SIG-M5 (cell line): Measurements from ENCODE around the gene MRPL34.
"Not testable (repeated sequence)": the region's sequence is repeated elsewhere in the genome, so short reads cannot be mapped to it uniquely, and the experiment has no call there.

ENCODE experiments used
- DNase-seq: peaks from one replicate; lab custom pipeline; 2025; lab: John Stamatoyannopoulos, UW

Gene MRPL34

DNA sequence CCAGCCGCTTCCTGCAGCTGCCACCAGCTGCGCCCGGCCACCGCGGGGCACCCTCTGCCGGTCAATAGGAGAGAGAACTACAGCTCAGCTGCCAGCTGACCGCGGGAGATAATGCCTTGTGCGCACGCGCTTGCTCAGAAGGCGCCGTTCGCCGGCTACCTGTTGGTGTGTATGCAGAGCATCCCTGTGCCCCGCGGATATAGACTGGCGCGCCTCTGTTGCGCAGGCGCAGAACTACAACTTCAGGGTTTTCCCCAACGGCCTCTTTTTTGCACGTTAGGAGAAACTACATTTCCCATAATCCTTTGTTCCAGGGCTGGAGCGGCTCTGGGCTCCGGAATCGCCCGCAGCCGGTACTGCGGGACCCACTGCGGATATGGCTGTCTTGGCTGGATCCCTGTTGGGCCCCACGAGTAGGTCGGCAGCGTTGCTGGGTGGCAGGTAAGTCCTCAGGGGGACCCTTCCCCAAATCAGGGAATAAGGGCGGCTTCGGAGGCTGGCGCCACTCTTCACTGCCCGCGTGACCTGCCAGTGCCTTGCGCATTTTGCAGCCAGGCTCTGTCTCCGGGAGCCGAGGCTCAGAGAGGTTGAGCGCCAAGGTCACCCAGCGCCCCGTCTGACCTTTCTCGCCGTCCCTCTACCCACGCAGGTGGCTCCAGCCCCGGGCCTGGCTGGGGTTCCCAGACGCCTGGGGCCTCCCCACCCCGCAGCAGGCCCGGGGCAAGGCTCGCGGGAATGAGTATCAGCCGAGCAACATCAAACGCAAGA lies at the start of gene MRPL34:
Gene MRPL34 (plus strand): TSS at position 356 of the 768 bp plus-strand sequence. CDS start 21 bp downstream, at position 377.
- DNase-seq, result peak; percentile 97

- no peak for DNase-seq
Observed at GRCh38 chr19:17256130-17256529, 49.5 kb upstream of the MRPL34 start.

DNA sequence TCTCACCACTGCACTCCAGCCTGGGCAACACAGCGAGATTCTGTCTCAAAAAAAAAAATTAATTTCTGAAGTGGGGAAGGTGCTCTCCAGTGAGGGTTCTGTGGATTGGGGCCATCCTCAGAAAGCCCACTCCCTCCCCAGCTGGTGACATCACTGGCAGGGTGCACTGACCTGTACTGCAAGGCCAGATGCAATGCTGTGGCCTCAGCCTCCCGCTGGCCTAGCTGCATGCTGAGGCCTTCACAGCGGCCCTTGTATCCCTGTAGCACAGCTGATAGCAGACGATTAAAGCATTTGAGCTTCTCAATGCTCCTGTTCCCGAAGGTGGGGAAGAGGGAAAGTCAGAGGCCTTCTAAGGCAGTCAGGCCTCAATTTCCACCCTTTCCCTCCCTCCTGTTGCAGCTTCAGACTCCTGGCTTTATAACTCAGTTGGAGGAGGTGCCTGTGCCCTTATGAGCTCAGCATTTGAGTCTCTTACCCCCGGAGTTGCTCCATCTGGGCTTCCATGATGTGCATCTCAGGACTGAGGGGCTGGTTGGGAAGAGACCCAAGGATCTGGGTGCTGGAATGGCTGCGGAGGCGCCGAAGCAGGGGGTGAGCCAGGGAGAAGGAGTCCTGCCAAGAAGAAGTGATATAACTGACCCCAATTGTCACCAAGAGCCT lies 46.4 kb upstream of the MRPL34 start:
- DNase-seq, result no peak

DNA sequence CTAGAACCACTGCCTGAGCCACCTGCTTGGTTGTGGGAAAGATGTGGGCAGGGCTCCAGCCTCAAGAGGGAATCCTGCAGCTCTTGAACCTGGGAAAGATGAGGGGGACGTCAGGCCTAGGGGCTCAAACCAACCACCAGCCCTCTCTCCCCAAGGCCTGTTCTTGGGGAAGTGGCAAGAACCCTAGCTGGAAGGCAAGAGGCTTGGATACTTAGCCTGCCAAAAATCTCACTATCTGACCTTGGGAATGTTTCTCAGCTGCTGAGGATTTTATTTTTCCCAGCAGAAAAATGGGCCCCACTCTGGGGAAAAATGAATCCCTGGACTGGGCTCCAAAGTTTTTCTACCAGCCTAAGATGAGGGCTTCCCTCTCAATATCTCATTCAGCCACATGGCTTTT lies 45.7 kb upstream of the MRPL34 start:
- DNase-seq, result no peak

DNA sequence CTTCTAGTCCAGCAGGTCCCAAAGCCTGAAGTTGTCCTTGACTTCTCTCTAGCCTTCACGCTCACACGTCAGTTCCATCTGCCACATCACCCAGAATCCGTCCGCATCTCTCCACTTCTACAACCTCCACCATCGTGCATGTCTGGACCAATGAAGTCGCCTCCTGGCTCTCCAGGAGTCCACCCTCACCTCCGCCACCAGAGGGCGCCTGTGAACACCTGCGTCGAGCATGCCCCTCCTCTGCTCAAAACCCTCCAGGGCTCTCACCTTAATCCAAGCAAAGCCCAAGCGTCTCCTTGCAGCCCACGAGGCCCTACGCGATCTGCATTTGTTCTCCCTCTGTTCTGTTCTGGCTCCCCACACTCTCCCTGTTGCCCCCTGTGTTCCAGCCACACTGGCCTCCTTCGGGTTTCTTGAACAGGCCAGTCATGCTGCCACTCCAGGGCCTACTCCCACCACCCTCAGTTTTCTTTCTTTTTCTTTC lies 44.8 kb upstream of the MRPL34 start:
- no peak for DNase-seq

GRCh38 chr19:17262557-17262956 lies 43.1 kb upstream of the MRPL34 start:
- no peak for DNase-seq

- no peak for DNase-seq
Observed at GRCh38 chr19:17263712-17264640, 41.7 kb upstream of the MRPL34 start.

GRCh38 chr19:17264641-17264979 lies 41.1 kb upstream of the MRPL34 start, which contains the start of gene USHBP1:
Gene USHBP1 (minus strand): TSS chr19:17264745. CDS start chr19:17264299, 446 bp downstream.
- no peak for DNase-seq

DNA sequence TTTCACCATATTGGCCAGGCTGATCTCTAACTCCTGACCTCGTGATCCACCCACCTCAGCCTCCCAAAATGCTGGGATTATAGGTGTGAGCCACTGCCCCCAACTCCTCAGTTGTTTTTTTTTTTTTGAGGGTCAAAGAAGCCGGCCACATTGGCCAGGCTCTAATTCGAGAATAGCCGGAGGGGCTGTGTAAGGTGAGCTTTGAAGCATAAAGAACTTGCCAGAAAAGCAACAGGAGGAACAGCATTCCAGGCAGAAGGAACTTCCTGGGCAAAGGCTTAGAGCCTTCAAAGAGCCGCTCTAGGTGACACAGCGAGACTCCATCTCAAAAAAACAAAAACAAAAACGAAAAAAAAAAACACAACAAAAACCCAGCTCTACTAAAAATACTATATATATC lies 39.6 kb upstream of the MRPL34 start:
- no peak for DNase-seq

GRCh38 chr19:17266589-17266974 lies 39.1 kb upstream of the MRPL34 start:
- no peak for DNase-seq

GRCh38 chr19:17266975-17267788 lies 38.5 kb upstream of the MRPL34 start, which contains the start of gene BABAM1:
Gene BABAM1 (plus strand): TSS chr19:17267443. CDS start chr19:17268807, 1,364 bp downstream.
- peak; percentile 97 for DNase-seq

DNA sequence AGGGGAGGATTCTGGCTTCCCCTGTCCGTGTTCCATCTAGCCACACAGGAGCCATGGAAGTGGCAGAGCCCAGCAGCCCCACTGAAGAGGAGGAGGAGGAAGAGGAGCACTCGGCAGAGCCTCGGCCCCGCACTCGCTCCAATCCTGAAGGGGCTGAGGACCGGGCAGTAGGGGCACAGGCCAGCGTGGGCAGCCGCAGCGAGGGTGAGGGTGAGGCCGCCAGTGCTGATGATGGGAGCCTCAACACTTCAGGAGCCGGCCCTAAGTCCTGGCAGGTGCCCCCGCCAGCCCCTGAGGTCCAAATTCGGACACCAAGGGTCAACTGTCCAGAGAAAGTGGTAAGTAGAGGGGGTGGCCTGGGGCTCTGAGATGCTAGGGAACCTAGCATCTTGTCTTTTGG lies 36.9 kb upstream of the MRPL34 start:
- DNase-seq, result no peak

DNA sequence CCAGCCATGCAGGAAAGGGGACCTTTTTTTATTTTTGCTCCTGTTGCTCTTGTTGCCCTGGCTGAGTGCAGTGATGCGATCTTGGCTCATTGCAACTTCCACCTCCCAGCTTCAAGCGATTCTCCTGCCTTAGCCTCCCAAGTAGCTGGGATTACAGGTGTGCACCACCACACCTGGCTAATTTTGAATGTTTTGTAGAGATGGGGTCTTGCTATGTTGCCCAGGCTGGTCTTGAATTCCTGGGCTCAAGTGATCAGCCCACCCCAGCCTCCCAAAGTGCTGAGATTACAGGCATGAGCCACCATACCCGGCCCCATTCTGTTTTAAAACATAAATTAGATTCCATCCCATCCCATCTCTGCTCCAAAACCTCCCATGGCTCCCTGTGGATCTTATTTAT lies 30.8 kb upstream of the MRPL34 start:
- not testable (repeated sequence) for DNase-seq

DNA sequence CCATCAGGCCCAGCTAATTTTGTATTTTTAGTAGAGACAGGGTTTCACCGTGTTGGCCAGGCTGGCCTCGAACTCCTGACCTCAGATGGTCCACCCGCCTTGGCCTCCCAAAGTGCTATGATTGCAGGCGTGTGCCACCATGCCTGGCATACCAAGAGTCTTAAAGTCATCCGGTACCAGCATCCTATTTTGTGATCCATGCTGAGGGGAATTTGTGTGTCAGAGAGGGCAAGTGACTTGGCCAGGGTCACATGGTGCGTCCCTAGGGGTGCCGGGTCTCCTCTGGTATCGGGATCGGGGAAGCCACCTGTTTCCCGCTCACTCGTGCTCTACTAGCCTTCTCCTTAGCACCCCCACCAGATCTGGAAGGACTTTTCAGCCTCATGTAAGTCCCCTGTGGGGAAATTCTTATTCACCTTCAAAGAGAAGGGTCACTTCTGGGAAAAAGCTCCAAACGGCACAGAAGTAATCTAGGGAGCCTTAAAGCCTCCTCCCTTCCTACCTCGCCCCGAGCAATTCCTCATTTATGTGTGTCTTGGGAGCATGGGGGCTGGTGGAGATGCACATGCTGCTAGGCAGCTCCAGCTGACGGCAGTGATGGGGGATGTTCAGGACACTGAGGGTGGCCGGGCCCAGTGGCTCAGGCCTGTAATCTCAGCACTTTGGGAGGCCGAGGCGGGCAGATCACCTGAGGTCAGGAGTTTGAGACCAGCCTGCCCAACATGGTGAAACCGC lies 30.1 kb upstream of the MRPL34 start:
- no peak for DNase-seq

DNA sequence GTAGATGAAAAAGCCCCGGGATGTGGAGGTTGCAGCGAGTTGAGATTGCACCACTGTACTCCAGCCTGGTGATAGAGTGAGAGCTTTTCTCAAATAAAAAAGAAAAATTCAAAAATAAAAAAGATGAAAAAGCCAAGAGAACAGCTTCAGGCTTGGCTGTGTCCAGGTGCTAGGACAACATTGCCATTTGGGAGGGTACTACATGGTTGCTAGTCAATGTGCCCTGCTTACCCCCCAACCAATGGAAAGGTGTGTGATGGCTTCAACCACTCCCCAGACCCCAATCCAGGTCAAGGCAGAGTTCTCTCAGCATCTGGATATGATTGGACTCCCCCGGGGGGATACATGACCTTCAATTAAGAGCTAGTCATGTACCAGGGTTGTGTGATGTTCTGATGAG lies 26.2 kb upstream of the MRPL34 start:
- DNase-seq, result no peak

DNA sequence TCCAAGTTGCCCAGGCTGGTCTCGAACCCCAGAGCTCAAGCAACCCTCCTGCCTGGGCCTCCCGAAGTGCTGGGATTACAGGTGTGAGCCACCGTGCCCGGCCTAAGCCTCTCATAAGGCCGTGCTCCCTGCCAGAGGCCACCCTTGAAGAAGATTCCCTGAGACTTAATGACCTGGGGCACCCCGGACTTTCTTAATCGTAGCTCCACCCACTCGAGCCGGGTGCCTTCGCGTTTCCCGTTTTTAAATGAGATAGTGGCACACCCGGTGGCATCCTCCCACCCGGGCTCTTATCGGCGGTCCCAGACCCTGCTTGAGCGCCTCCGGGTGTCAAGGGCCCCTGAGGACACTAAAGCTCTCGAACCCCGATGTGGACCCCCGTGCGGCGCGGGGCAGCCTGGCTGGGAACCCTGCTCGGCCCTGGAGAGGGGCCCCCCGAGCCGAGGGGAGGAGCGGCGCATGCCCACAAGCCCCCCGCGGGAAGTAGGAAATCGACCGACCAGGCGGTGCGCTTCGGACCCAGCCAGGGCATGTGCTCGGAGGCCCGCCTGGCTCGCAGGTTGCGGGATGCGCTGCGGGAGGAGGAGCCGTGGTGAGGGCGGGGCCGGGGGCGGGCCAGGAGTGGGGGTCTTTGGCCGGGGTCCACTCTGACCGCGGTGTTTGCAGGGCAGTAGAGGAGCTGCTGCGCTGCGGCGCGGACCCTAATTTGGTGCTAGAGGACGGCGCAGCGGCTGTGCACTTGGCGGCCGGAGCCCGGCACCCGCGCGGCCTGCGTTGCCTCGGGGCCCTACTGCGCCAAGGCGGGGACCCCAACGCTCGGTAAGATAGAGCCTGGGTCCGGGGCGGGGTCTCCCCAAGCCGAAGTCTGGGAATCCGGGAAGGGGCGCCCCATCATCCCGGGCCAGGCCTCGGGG lies 24.0 kb upstream of the MRPL34 start, which contains the start of gene ANKLE1:
Gene ANKLE1 (plus strand): TSS at position 511 of the 914 bp plus-strand sequence. CDS start 20 bp downstream, at position 531.
- peak; percentile 37 for DNase-seq

DNA sequence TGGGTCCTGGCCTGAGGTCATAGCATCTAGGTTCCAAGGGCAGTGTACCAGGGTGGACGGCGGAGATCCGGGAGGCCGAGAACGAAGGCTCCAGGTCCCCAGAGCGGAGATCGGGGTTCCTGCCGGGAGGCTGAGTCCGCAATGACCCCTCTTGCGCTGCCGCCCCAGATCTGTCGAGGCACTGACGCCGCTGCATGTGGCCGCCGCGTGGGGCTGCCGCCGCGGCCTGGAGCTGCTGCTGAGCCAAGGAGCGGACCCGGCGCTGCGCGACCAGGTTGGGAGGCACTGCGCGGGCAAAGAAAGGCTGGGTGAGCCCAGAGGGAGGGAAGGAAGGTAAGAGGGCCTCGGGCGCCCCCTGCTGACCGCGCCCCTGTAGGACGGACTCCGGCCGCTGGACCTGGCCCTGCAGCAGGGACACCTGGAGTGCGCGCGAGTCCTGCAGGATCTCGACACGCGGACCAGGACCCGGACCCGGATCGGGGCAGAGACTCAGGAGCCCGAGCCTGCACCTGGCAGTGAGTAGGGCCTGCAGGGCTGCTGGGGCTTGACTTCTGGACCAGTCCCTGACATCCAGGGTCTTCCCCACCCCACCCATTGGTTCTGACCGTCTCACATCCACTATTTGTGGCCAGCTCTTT lies 23.1 kb upstream of the MRPL34 start:
- no peak for DNase-seq

GRCh38 chr19:17283504-17283996 lies 22.1 kb upstream of the MRPL34 start:
- no peak for DNase-seq
